Esophagus squamous epithelium (tissue), 5 donors: ENCODE measurements around the gene SUSD4. TPM values are rescaled to one million over a fixed set of nuclear protein-coding genes. Genes with fewer than 3 reads are reported as not detected.

Experiments
- DNase-seq: peaks from one replicate; lab custom pipeline; 2025; lab: John Stamatoyannopoulos, UW
- H3K27ac ChIP-seq, 4 donors: fragments of 200-600 bp; sonication (generic); one replicate each; pipeline ENCODE4 v1.5.1; 2016 to 2019; ENCODE audit warnings: mild to moderate bottlenecking in 1 of 4
- H3K27me3 ChIP-seq, 4 donors: fragments of 200-600 bp; sonication (generic); 1 replicate in 3 of 4; 2 replicates in 1 of 4; pipeline versions ENCODE4 v1.5.1 to v1.6.0; 2017 to 2021; ENCODE audit warnings: antibody characterized with exemption in 1 of 4
- H3K36me3 ChIP-seq, 3 donors: fragments of 200-600 bp; sonication (generic); one replicate each; pipeline ENCODE4 v1.5.1; 2016 to 2019
- H3K4me1 ChIP-seq, 3 donors: fragments of 200-600 bp; sonication (generic); one replicate each; pipeline ENCODE4 v1.5.1; 2017 to 2019
- H3K4me3 ChIP-seq, 4 donors: fragments of 200-600 bp; sonication (generic); 1 replicate in 3 of 4; 2 replicates in 1 of 4; pipeline ENCODE4 v1.5.1; 2016 to 2019; ENCODE audit warnings: mild to moderate bottlenecking in 2 of 4, moderate library complexity in 1 of 4
- H3K9me3 ChIP-seq, 3 donors: fragments of 200-600 bp; sonication (generic); one replicate each; pipeline ENCODE4 v1.5.1; 2016 to 2019
- POLR2A ChIP-seq, 4 donors: fragments of 450-650 bp; IDR thresholded peaks; one replicate each; pipeline ENCODE4 v1.6.1; 2017; ENCODE audit warnings: antibody characterized with exemption in 4 of 4, mild to moderate bottlenecking in 4 of 4, moderate library complexity in 3 of 4
- WGBS, 2 donors: methylation state at CpG; one replicate each; pipeline ENCODE4 v1.1.5; 2018; 5-methylcytosine and 5-hydroxymethylcytosine counted together
- intact Hi-C: fragments of 100-400 bp; cut with DNase I; formaldehyde crosslinking; loops from one replicate; pipeline ENCODE4 v1.15.0; 2022
- total RNA-seq, 4 donors: library from RNA; depleted of rRNA; stranded (reverse); fragments of >200 nt; gene quantifications; one replicate each; pipeline ENCODE4 v1.1.0, GENCODE V29; 2016
- TF ChIP-seq, protein P1 (sequence below), 6 experiments: fragments of 450-650 bp in 4 of 6; fragments of 200-600 bp in 2 of 6; sonication (generic) in 2 of 6; IDR thresholded peaks; one replicate each; pipeline ENCODE4 v1.5.1; 2016 to 2019; ENCODE audit warnings: antibody characterized with exemption in 6 of 6, mild to moderate bottlenecking in 4 of 6, moderate library complexity in 4 of 6
- donor health status: DM: yes; HTN: yes; CAD: no.

Gene SUSD4
- total RNA-seq, 4 donors from 2014 or later, result 42.7 to 50.6 (median 46.5) TPM

- H3K27ac ChIP-seq, result peak overlapping the region in 2 of 4 donors; percentile 41 to 90
- WGBS, 2 donors, result 74 to 80% methylated on average over 9 of the region's 9 CpGs
- DNase-seq, result no peak
- intact Hi-C loops, result no loop called here
- TF ChIP-seq, protein P1, sequence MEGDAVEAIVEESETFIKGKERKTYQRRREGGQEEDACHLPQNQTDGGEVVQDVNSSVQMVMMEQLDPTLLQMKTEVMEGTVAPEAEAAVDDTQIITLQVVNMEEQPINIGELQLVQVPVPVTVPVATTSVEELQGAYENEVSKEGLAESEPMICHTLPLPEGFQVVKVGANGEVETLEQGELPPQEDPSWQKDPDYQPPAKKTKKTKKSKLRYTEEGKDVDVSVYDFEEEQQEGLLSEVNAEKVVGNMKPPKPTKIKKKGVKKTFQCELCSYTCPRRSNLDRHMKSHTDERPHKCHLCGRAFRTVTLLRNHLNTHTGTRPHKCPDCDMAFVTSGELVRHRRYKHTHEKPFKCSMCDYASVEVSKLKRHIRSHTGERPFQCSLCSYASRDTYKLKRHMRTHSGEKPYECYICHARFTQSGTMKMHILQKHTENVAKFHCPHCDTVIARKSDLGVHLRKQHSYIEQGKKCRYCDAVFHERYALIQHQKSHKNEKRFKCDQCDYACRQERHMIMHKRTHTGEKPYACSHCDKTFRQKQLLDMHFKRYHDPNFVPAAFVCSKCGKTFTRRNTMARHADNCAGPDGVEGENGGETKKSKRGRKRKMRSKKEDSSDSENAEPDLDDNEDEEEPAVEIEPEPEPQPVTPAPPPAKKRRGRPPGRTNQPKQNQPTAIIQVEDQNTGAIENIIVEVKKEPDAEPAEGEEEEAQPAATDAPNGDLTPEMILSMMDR (IDR thresholded peaks at IDR 0.05), result no peak
- TF ChIP-seq POLR2A (IDR thresholded peaks at IDR 0.05), result no peak
- no peaks in the 10 kb centered on the region for H3K36me3 ChIP-seq
- H3K4me3 ChIP-seq, result no peak overlapping the region
- no peaks in the 10 kb centered on the region for H3K9me3 ChIP-seq
- H3K27me3 ChIP-seq, result no peaks in the 10 kb centered on the region
- peaks cover 18 to 47% (median 21%) of the 10 kb centered on the region in 3 donors for H3K4me1 ChIP-seq
Observed at GRCh38 chr1:223183268-223183862, 180.6 kb downstream of the SUSD4 start.

GRCh38 chr1:223180731-223181321 is 183.2 kb downstream of the SUSD4 start:
- Histone ChIP-seq H3K4me1 (peaks cover 23 to 72% (median 26%) of the 10 kb centered on the region in 3 donors), H3K27me3 (no peaks in the 10 kb centered on the region), H3K4me3 (no peak overlapping the region), H3K36me3 (no peaks in the 10 kb centered on the region), H3K9me3 (no peaks in the 10 kb centered on the region), H3K27ac (peak overlapping the region; percentile 78 to 90 (median 86))
- WGBS, 2 donors, result 15 to 27% methylated on average over 5 of the region's 5 CpGs
- no peak for DNase-seq
- intact Hi-C loops, result no loop called here
- TF ChIP-seq, protein P1 (IDR thresholded peaks at IDR 0.05), result no peak
- peak in 1 of 4 donors; percentile 5 for TF ChIP-seq POLR2A (IDR thresholded peaks at IDR 0.05)

DNA sequence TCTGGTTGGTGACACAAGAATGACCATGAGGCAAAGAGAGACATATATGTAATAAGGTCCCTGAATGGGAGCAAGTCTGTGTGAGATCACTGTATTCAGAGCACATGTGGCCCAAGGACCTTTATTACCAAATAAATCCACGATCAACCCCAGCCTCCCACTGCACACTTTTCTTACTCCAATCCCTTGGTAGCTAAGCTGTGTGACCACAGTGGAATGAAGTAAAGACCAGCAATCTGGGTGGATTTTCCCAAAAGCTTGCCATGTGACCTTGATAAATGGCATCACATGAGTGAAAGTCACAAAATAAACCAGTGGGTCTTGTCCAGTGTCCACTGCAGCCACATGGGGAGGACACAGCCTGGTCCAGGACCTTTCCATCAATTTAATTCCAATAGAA is 184.2 kb downstream of the SUSD4 start:
- DNase-seq, result no peak
- intact Hi-C loops, result no loop called here
- H3K4me1 ChIP-seq, result peaks cover 23 to 83% (median 26%) of the 10 kb centered on the region in 3 donors
- H3K4me3 ChIP-seq, result no peak overlapping the region
- TF ChIP-seq POLR2A (IDR thresholded peaks at IDR 0.05), result no peak
- TF ChIP-seq, protein P1 (IDR thresholded peaks at IDR 0.05), result no peak
- no peaks in the 10 kb centered on the region for H3K27me3 ChIP-seq
- H3K36me3 ChIP-seq, result no peaks in the 10 kb centered on the region
- no peaks in the 10 kb centered on the region for H3K9me3 ChIP-seq
- peak overlapping the region; percentile 78 to 90 (median 86) for H3K27ac ChIP-seq
- 50 to 67% methylated on average over 1 of the region's 1 CpG for WGBS, 2 donors

GRCh38 chr1:223179280-223179679 is 184.7 kb downstream of the SUSD4 start:
- Histone ChIP-seq H3K27ac (peak overlapping the region in 3 of 4 donors; percentile 3 to 90 (median 85)), H3K27me3 (no peaks in the 10 kb centered on the region), H3K4me1 (peaks cover 23 to 83% (median 26%) of the 10 kb centered on the region in 3 donors), H3K4me3 (no peak overlapping the region), H3K36me3 (no peaks in the 10 kb centered on the region), H3K9me3 (no peaks in the 10 kb centered on the region)
- intact Hi-C loops, result no loop called here
- WGBS, 2 donors, result 91 to 95% methylated on average over 2 to 3 of the region's 3 CpGs
- no peak for TF ChIP-seq POLR2A (IDR thresholded peaks at IDR 0.05)
- TF ChIP-seq, protein P1 (IDR thresholded peaks at IDR 0.05), result no peak
- no peak for DNase-seq

DNA sequence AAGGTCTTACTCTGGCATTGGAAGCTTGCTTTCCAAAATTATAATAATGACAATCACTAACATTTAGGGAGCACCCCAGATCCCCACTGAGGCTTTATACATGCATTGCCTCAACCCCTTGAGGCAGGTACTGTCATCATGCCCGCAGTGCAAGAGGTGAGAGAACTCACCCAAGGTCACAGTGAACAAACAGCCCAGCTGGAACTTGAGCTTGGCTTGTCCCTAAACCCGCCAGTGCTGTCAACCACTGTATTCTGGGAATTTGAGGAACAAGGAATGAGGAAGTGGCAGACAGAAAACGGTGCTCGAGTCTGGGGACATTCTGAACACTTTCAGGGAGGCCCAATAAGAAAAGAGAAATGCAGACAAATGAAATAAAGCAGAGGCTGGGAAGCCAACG is 186.3 kb downstream of the SUSD4 start:
- H3K36me3 ChIP-seq, result no peaks in the 10 kb centered on the region
- H3K27ac ChIP-seq, result peak overlapping the region; percentile 76 to 90 (median 81)
- intact Hi-C loops, result no loop called here
- peak in 1 of 4 donors; percentile 10 for TF ChIP-seq POLR2A (IDR thresholded peaks at IDR 0.05)
- TF ChIP-seq, protein P1 (IDR thresholded peaks at IDR 0.05), result no peak
- peaks cover 23 to 79% (median 26%) of the 10 kb centered on the region in 3 donors for H3K4me1 ChIP-seq
- no peak for DNase-seq
- 31 to 54% methylated on average over 4 to 5 of the region's 5 CpGs for WGBS, 2 donors
- H3K9me3 ChIP-seq, result no peaks in the 10 kb centered on the region
- no peaks in the 10 kb centered on the region for H3K27me3 ChIP-seq
- H3K4me3 ChIP-seq, result peak overlapping the region; percentile 1 to 26 (median 23)
